K562 (cell line): ENCODE results near the gene COMMD4. TPM values are rescaled to one million over a fixed set of nuclear protein-coding genes. Genes with fewer than 3 reads are reported as not detected.

ENCODE experiments used
- CHD2 ChIP-seq: IDR thresholded peaks from 2 replicates; pipeline ENCODE4 v1.6.1; 2011; ENCODE audit warnings: low read depth, low read length
- JUND ChIP-seq, 2 experiments: IDR thresholded peaks; 2 replicates in 1 of 2; 3 replicates in 1 of 2; pipeline ENCODE4 v1.6.1; 2011; ENCODE audit warnings: borderline replicate concordance in 2 of 2, low read depth in 2 of 2, low read length in 2 of 2, improper control_type of control experiment in 1 of 2, missing biosample characterization in 1 of 2, missing genetic modification characterization in 1 of 2, missing genetic modification reagents in 1 of 2
- MTA1 ChIP-seq: fragments of 450-650 bp; IDR thresholded peaks from 2 replicates; pipeline ENCODE4 v1.6.1; 2017; ENCODE audit warnings: borderline replicate concordance
- PRDM10 ChIP-seq: fragments of 450-650 bp; IDR thresholded peaks from 2 replicates; pipeline ENCODE4 v1.6.1; 2018; ENCODE audit not compliant: partially characterized antibody
- polyA plus RNA-seq, 8 experiments: library from polyadenylated mRNA; depleted of rRNA in 4 of 8; stranded (reverse) in 5 of 8; unstranded in 3 of 8; fragments of >200 nt; fragmentation: Nextera tagmentation in 2 of 8; fragmentation: Illumina TruSeq in 1 of 8; extraction: Ambion mirVana in 2 of 8; extraction: Trizol in 1 of 8; gene quantifications; 2 replicates each; pipeline versions ENCODE4 v1.2.1 to v1.2.3, GENCODE V29; 2011 to 2014; ENCODE audit warnings: inconsistent platforms in 1 of 8, missing spikeins in 1 of 8
- total RNA-seq, 7 experiments: library from RNA; depleted of rRNA in 6 of 7; stranded (reverse); fragments of >200 nt in 6 of 7; fragmentation: Illumina TruSeq in 2 of 7; extraction: Trizol in 2 of 7; gene quantifications; 2 replicates each; pipeline versions ENCODE4 v1.2.1 to v1.2.3, GENCODE V29; 2011 to 2021; ENCODE audit warnings: low replicate concordance in 1 of 7

The COMMD4 gene
- total and polyA plus RNA-seq, 9 of the 15 experiments (the other 6 are each of a cell fraction or from before 2014, with no cell fraction given): 20.4 to 140 (median 63.9) TPM

GRCh38 chr15:75368689-75369239 is 32.9 kb downstream of the COMMD4 start (continued):
- TF ChIP-seq PRDM10 (no peak), CHD2 (no peak), JUND (IDR thresholded peaks at IDR 0.05; ENCODE audit: borderline replicate concordance, low read depth, low read length) (no peak), JUND (tag; IDR thresholded peaks at IDR 0.05; ENCODE audit: borderline replicate concordance, low read depth, low read length) (no peak), MTA1 (no peak)
